ENCODE measurements around the gene SH3PXD2A.

DNA sequence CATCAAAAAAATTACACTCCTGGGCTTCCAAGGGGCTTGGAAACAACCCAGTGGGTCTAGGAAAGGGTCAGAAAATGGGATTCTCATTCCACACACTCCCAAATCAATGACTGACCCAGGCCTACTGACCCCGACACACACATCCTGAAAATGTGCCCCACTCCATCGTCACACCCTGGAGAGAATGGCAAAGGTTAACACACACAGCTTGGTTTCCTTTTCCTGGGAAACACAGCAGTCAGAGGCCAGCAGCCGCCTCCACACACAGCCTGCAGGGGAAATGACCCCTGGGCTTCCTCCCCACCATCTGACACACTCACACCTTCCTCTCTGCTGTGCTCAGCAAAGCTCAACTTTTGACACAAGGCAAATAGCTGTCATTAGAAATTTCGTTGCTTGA, 42.9 kb downstream of the SH3PXD2A start:
- TF ChIP-seq, protein P1, sequence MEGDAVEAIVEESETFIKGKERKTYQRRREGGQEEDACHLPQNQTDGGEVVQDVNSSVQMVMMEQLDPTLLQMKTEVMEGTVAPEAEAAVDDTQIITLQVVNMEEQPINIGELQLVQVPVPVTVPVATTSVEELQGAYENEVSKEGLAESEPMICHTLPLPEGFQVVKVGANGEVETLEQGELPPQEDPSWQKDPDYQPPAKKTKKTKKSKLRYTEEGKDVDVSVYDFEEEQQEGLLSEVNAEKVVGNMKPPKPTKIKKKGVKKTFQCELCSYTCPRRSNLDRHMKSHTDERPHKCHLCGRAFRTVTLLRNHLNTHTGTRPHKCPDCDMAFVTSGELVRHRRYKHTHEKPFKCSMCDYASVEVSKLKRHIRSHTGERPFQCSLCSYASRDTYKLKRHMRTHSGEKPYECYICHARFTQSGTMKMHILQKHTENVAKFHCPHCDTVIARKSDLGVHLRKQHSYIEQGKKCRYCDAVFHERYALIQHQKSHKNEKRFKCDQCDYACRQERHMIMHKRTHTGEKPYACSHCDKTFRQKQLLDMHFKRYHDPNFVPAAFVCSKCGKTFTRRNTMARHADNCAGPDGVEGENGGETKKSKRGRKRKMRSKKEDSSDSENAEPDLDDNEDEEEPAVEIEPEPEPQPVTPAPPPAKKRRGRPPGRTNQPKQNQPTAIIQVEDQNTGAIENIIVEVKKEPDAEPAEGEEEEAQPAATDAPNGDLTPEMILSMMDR (IDR thresholded peaks at IDR 0.05): no peak
- no peak for TF ChIP-seq POLR2A (IDR thresholded peaks at IDR 0.05)
